Activated B cell treated with CpG ODN at 0.5 μM for 24 hours (primary cell): ENCODE data around the gene FOXJ3. TPM values are rescaled to one million over a fixed set of nuclear protein-coding genes. Genes with fewer than 3 reads are reported as not detected.

Source experiments
- ATAC-seq: fragments of 200-7000 bp; cut with Tn5 transposase; one replicate; pipeline ENCODE4 v1.10.0; 2021; ENCODE audit warnings: low read depth, mild to moderate bottlenecking, moderate library complexity
- CTCF ChIA-PET: fragments of 350-600 bp; sonication (Branson Sonifier 250); formaldehyde crosslinking; loops from one replicate; lab custom pipeline; 2021; ENCODE audit warnings: antibody characterized with exemption; lab: Charles Lee
- POLR2A ChIA-PET: fragments of 350-600 bp; sonication (Branson Sonifier 250); formaldehyde crosslinking; loops from one replicate; lab custom pipeline; 2021; ENCODE audit warnings: antibody characterized with exemption; lab: Charles Lee
- DNase-seq: peaks from one replicate; pipeline ENCODE4 v3.0.0; 2022
- H3K27ac Mint-ChIP-seq: one replicate; pipeline ENCODE4 v1.8.0; 2020; ENCODE audit warnings: mixed read lengths
- H3K27me3 Mint-ChIP-seq: one replicate; pipeline ENCODE4 v1.8.0; 2021; ENCODE audit warnings: mixed read lengths
- H3K36me3 Mint-ChIP-seq: one replicate; pipeline ENCODE4 v1.8.0; 2021; ENCODE audit warnings: low read depth, mixed read lengths
- H3K4me1 Mint-ChIP-seq: one replicate; pipeline ENCODE4 v1.8.0; 2021; ENCODE audit warnings: mixed read lengths
- H3K4me3 Mint-ChIP-seq: one replicate; pipeline ENCODE4 v1.8.0; 2020; ENCODE audit warnings: mild to moderate bottlenecking, mixed read lengths
- H3K9me3 Mint-ChIP-seq: one replicate; pipeline ENCODE4 v1.8.0; 2020; ENCODE audit warnings: mixed read lengths
- CTCF ChIP-seq: fragments of 200-600 bp; IDR thresholded peaks from one replicate; pipeline ENCODE4 v1.8.0; 2022; ENCODE audit warnings: antibody characterized with exemption, mild to moderate bottlenecking
- intact Hi-C: fragments of 100-400 bp; cut with micrococcal nuclease; formaldehyde crosslinking; loops from one replicate; pipeline ENCODE4 v1.15.1; 2024
- total RNA-seq: library from RNA; stranded (reverse); gene quantifications from 2 replicates; pipeline ENCODE4 v1.2.3, GENCODE V29; 2022

The FOXJ3 gene
- total RNA-seq, 1 donor from 2014 or later: 63.9 TPM

DNA sequence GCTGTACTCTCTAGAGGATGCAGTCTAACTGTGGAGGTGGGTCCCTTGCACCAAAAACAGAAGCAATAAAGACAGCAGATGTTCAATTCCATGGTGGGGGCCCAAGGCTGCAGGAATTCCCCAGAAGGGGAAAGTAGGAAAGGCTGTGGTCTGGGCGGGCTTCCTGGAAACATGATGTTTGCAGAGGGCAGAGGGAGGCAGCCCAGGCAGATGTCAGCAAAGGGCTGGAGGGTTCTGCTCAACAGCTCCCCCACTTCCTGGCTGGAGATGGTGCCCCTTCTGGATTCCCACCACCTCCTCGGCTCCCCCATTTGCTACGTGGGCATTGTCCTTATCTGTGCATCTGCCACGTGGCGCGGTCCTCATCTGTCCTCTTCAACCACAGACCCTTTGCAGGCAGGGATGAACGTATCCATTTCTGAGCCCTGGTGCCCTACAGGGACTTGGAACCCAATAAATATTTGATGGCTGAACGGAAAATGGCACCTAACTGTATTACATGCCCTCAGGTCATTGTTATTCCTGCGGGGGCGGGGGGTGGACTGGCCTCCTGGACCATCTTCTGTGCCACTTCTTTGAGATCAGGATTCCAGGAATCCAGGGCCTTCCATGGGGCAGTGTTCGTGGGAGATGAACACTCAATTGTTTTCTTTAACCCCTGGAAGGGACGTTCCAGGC is 190.2 kb downstream of the FOXJ3 start:
- no peaks in the 10 kb centered on the region for H3K9me3 Mint-ChIP-seq
- no peaks in the 10 kb centered on the region for H3K36me3 Mint-ChIP-seq
- no peak overlapping the region for H3K27ac Mint-ChIP-seq
- ATAC-seq (no peak), DNase-seq (no peak)
- H3K27me3 Mint-ChIP-seq: peaks cover 19% of the 10 kb centered on the region
- POLR2A ChIA-PET: no interaction called here
- no peaks in the 10 kb centered on the region for H3K4me1 Mint-ChIP-seq
- intact Hi-C loops: no loop called here
- CTCF ChIA-PET: interaction anchor here (0.9 kb wide), 1 partner anchor 27 kb away, joined by 3 read pairs; no protein-coding TSS in a partner anchor
- no peak overlapping the region for H3K4me3 Mint-ChIP-seq
- TF ChIP-seq CTCF: no peak

- Mint-ChIP-seq H3K27ac (no peak overlapping the region), H3K9me3 (no peaks in the 10 kb centered on the region), H3K36me3 (no peaks in the 10 kb centered on the region), H3K4me3 (no peak overlapping the region), H3K4me1 (no peaks in the 10 kb centered on the region), H3K27me3 (peaks cover 16% of the 10 kb centered on the region)
- intact Hi-C loops: no loop called here
- POLR2A ChIA-PET: no interaction called here
- ATAC-seq (no peak), DNase-seq (no peak)
- TF ChIP-seq CTCF: no peak
- CTCF ChIA-PET: interaction anchor here (0.9 kb wide), 1 partner anchor 26 kb away, joined by 3 read pairs; no protein-coding TSS in a partner anchor
These were observed 190.9 kb downstream of the FOXJ3 start for GRCh38 chr1:42143896-42144710.

- H3K36me3 Mint-ChIP-seq: no peaks in the 10 kb centered on the region
- ChIA-PET POLR2A (no interaction called here), CTCF (no interaction called here)
- no peak for TF ChIP-seq CTCF
- no peak overlapping the region for H3K27ac Mint-ChIP-seq
- DNase-seq (no peak), ATAC-seq (no peak)
- H3K4me1 Mint-ChIP-seq: no peaks in the 10 kb centered on the region
- H3K27me3 Mint-ChIP-seq: peaks cover 20% of the 10 kb centered on the region
- H3K4me3 Mint-ChIP-seq: no peak overlapping the region
- intact Hi-C loops: no loop called here
- H3K9me3 Mint-ChIP-seq: no peaks in the 10 kb centered on the region
These were observed 191.9 kb downstream of the FOXJ3 start for GRCh38 chr1:42142894-42143675.

DNA sequence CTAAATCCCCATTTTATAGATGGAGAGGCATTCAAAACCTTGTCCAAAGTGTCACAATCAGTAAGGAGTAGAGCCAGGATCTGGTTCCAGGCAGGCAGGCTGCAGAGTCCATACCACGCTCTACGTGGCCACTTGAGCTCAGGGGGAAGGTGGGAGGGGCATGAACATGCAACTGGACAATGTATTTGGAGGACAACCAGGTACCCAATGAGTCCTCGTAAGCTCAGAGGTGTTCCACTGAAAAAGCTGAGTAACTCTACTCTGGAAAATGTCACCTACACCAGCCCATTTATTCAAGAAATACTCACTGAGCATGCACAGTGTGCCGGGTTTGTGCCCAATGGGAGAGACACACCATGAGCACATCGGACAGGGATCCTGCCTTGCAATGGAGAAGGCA is 193.1 kb downstream of the FOXJ3 start:
- no peak for DNase-seq
- no peak overlapping the region for H3K27ac Mint-ChIP-seq
- intact Hi-C loops: no loop called here
- no peak for TF ChIP-seq CTCF
- no peak for ATAC-seq
- H3K9me3 Mint-ChIP-seq: no peaks in the 10 kb centered on the region
- ChIA-PET CTCF (no interaction called here), POLR2A (interaction anchor here (0.7 kb wide), 1 partner anchor 58 kb away, joined by 3 read pairs; no protein-coding TSS in a partner anchor)
- H3K27me3 Mint-ChIP-seq: peaks cover 20% of the 10 kb centered on the region
- H3K36me3 Mint-ChIP-seq: no peaks in the 10 kb centered on the region
- H3K4me3 Mint-ChIP-seq: no peak overlapping the region
- H3K4me1 Mint-ChIP-seq: no peaks in the 10 kb centered on the region
